ENCODE measurements around the gene HOXA5.

Gene HOXA5

DNA sequence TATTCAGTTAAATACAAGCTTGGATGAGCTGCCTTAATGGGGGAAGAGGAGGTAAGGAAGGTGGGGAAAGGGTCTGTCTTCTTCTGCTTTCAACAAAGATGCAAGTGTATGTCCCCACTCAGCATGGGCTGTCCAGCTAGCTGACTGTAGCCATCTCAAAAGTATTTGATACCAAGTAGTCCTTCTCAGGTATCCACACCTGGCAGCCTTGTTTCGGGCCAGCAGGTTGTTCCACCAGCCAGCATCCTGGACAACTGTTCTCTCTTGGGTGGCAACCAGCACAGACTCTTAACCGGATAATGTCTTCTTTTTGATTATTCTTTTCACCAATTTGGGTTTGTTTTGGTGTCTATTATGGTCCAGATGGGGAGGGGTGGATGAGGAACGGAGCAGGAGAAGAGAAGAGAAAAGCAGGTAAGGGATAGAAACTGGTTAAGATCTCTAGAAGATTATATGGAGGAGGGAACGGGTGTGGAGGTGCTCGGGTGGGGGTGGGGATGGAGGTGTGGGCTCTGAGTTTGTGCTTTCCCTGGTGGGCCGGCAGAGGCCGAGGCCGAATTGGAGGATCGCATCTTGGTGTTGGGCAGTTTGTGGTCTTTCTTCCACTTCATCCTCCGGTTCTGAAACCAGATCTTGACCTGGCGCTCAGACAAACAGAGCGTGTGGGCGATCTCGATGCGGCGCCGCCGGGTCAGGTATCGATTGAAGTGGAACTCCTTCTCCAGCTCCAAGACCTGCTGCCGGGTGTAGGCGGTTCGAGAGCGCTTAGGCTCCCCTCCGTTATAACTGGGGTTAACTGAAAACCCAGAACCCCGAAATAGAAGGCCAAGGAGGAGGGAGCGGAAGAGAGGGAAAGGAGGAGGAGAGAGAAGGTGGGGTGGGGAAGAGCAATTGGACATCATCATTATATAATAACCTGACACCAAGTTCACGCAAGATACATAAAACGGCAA lies 14.4 kb downstream of the HOXA5 start:
- DNase-seq (ENCODE audit: low read depth in 2 of 2), result no peak
- TF ChIP-seq, protein P1, sequence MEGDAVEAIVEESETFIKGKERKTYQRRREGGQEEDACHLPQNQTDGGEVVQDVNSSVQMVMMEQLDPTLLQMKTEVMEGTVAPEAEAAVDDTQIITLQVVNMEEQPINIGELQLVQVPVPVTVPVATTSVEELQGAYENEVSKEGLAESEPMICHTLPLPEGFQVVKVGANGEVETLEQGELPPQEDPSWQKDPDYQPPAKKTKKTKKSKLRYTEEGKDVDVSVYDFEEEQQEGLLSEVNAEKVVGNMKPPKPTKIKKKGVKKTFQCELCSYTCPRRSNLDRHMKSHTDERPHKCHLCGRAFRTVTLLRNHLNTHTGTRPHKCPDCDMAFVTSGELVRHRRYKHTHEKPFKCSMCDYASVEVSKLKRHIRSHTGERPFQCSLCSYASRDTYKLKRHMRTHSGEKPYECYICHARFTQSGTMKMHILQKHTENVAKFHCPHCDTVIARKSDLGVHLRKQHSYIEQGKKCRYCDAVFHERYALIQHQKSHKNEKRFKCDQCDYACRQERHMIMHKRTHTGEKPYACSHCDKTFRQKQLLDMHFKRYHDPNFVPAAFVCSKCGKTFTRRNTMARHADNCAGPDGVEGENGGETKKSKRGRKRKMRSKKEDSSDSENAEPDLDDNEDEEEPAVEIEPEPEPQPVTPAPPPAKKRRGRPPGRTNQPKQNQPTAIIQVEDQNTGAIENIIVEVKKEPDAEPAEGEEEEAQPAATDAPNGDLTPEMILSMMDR (IDR thresholded peaks at IDR 0.05; ENCODE audit: low read depth, low read length), result no peak
- no peak overlapping the region for H3K4me3 ChIP-seq (replicated peaks in 1 of 2; ENCODE audit: low read depth in 2 of 2, low read length in 2 of 2)

DNA sequence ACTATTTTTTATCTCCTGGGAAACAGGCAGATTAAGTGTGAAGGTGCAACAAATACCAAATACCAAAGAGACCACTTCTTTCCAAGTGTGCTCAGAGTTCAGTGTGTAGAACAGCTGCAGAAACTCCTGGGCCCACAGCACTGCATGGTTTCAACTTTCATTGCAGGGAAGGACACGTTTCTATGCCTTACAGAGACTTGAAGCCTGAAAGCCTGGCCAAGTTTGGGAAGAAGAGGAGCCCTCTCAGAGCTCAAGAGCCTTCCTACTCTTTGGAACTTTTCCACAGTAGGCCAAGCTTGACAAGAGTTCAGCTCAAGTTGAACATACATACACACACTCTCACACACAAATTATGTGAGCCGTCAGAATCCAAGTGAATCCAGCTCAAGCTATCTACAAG lies 15.4 kb downstream of the HOXA5 start:
- no peak overlapping the region for H3K4me3 ChIP-seq (replicated peaks in 1 of 2; ENCODE audit: low read depth in 2 of 2, low read length in 2 of 2)
- TF ChIP-seq, protein P1 (IDR thresholded peaks at IDR 0.05; ENCODE audit: low read depth, low read length), result no peak
- no peak for DNase-seq (ENCODE audit: low read depth in 2 of 2)

DNA sequence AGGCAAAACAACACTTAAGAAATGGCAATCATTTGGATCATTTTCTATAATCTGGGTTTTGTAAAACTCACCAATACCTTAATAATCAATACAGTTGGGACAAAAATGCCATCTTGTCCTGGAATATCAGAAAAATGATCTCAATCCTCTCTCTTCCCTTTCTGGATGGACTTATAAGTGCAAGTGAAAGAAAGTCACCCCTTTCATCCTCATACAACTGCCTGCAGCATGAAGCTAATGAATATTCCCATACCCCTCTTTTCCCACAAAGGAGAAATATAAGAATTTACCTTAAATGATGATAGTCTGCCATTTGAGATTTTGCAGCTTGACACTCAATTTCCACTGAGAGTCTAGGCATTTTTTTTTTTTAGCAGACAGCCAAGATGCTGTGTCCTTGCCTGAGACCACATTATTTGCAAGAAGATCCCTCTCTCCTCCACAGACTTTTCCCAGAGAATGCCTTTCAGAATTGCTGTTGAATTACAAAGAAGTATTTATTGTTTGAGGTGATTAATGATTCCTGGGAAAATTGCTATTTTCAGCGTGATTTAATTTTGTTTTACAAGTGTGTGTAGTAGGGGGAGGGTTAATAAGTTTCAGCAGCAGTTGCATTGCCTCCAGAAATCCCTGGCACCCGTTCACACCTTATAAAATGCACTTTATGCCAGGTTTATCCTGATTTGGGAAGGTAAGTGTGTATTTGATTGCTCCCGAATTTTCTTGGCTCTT lies 16.7 kb downstream of the HOXA5 start:
- no peak for DNase-seq (ENCODE audit: low read depth in 2 of 2)
- H3K4me3 ChIP-seq (replicated peaks in 1 of 2; ENCODE audit: low read depth in 2 of 2, low read length in 2 of 2), result no peak overlapping the region
- TF ChIP-seq, protein P1 (IDR thresholded peaks at IDR 0.05; ENCODE audit: low read depth, low read length), result no peak

DNA sequence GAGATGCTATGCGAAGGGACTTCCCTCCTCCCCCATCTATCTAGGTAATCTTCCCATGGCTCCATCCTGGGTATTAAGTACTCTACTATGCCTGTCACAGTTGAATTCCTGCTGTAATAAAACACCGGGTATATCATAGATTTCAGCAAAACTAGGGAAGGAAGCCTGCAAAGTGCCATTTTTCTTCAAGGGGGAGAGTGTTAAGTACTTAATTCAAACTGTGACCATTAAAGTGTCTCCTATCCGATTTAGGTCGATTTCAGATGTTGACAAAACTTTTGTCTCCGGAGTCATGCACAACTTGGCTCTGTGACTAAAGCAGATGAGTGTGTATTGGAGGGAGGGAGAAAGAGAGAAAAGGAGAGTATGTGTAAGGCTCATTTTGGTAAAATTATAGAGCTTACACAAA lies 17.5 kb downstream of the HOXA5 start:
- no peak overlapping the region for H3K4me3 ChIP-seq (replicated peaks in 1 of 2; ENCODE audit: low read depth in 2 of 2, low read length in 2 of 2)
- no peak for DNase-seq (ENCODE audit: low read depth in 2 of 2)
- TF ChIP-seq, protein P1 (IDR thresholded peaks at IDR 0.05; ENCODE audit: low read depth, low read length), result no peak

DNA sequence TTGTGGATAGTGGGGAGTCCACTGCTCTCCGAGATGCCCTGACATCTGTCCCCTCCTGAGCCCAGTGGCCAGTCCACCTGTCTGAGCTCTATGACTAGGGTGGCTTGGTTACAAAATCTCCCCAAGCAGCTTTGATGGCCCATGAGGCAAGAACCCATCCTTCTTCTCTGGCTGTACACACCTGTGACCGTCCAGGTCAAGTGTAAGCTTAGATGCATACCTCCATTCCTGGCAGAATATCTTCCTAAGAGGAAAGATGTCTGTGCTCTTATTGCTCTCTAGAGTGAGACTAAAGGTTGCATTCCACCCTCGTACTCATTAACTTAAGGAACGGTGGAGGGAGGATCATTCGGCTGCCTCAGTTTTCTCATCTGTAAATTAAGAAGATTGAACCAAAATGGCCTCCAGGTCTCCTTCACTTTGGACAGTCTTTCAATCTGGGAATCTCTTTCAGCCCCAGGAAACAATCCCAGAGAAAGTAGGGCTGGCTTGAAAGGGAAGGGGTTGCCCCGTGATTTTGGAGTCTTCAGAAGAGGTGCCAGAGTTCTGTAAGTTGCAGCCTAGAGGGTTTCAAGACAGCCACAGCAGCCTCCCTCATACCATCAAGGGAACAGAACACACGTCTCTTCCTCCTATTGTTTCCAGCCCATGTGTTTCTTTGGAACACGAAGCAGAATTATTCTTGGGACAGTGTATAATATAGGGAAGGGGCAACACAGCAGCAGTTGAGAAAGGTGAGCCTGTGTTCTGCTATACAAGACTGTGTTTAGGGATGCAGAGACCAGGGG lies 18.4 kb downstream of the HOXA5 start:
- no peak overlapping the region for H3K4me3 ChIP-seq (replicated peaks in 1 of 2; ENCODE audit: low read depth in 2 of 2, low read length in 2 of 2)
- no peak for DNase-seq (ENCODE audit: low read depth in 2 of 2)
- TF ChIP-seq, protein P1 (IDR thresholded peaks at IDR 0.05; ENCODE audit: low read depth, low read length), result no peak

GRCh38 chr7:27124096-27124901 lies 19.2 kb downstream of the HOXA5 start:
- DNase-seq (ENCODE audit: low read depth in 2 of 2), result peak in 1 of 2 donors; percentile 33
- TF ChIP-seq, protein P1 (IDR thresholded peaks at IDR 0.05; ENCODE audit: low read depth, low read length), result no peak
- no peak overlapping the region for H3K4me3 ChIP-seq (replicated peaks in 1 of 2; ENCODE audit: low read depth in 2 of 2, low read length in 2 of 2)

All from cardiac fibroblast (primary cell).